Endothelial cell of umbilical vein (primary cell): ENCODE results near the gene CDK15. TPM values are rescaled to one million over a fixed set of nuclear protein-coding genes. Genes with fewer than 3 reads are reported as not detected.

ENCODE experiments used
- BruUV-seq: library from RNA; stranded (reverse); fragments of 400-500 nt; replicated peaks from 2 replicates; lab custom pipeline; 2021; lab: Mats Ljungman, UMichigan
- CTCF ChIA-PET: fragments of 300-600, 350-600 bp; sonication (Branson Sonifier 250); formaldehyde crosslinking; loops from one replicate; lab custom pipeline; 2021; ENCODE audit warnings: antibody characterized with exemption, inconsistent platforms; lab: Charles Lee
- POLR2A ChIA-PET: fragments of 300-600, 350-600 bp; sonication (Branson Sonifier 250); formaldehyde crosslinking; loops from one replicate; lab custom pipeline; 2021; ENCODE audit warnings: antibody characterized with exemption, inconsistent platforms; lab: Charles Lee
- DNase-seq: peaks from one replicate; pipeline ENCODE4 v3.0.0-alpha.2; 2011; ENCODE audit warnings: low read depth, low spot score
- FAIRE-seq: peaks from 2 replicates; lab custom pipeline; 2011; peaks lifted over from hg19 to GRCh38; lab: Jason Lieb, UNC
- H2AFZ ChIP-seq: 2 replicates; pipeline ENCODE4 v1.6.0; 2012; ENCODE audit warnings: low read depth, low read length, control low read depth, inconsistent platforms
- H3K27ac ChIP-seq: 2 replicates; pipeline ENCODE4 v1.5.1; 2011; ENCODE audit warnings: low read depth, mild to moderate bottlenecking, control low read depth, low read length, moderate library complexity; ENCODE audit not compliant: insufficient read depth
- H3K27me3 ChIP-seq, 2 experiments: 2 replicates each; pipeline versions ENCODE4 v1.6.0 to v1.6.1; 2011; ENCODE audit warnings: low read length in 2 of 2, mixed read lengths in 1 of 2; ENCODE audit not compliant: control insufficient read depth in 2 of 2, insufficient read depth in 2 of 2
- H3K36me3 ChIP-seq, 2 experiments: 2 replicates in 1 of 2; 3 replicates in 1 of 2; pipeline ENCODE4 v1.5.1; 2011; ENCODE audit warnings: low read length in 2 of 2, mild to moderate bottlenecking in 1 of 2, moderate library complexity in 1 of 2; ENCODE audit not compliant: control insufficient read depth in 2 of 2, insufficient read depth in 2 of 2; ENCODE audit errors: extremely low read depth in 1 of 2
- H3K4me1 ChIP-seq: 3 replicates; pipeline ENCODE4 v1.5.1; 2011; ENCODE audit warnings: mild to moderate bottlenecking, low read length; ENCODE audit not compliant: control insufficient read depth, insufficient read depth; ENCODE audit errors: extremely low read depth
- H3K4me2 ChIP-seq: 2 replicates; pipeline ENCODE4 v1.6.1; 2011; ENCODE audit warnings: low read length, control low read depth, mixed read lengths; ENCODE audit not compliant: insufficient read depth
- H3K4me3 ChIP-seq, 3 experiments: fragments of 200-600 bp in 1 of 3; sonication (generic), shearing (Covaris generic) in 1 of 3; replicated peaks in 1 of 3; 2 replicates each; pipeline ENCODE4 v1.5.1; 2011 to 2016; ENCODE audit warnings: control low read depth in 3 of 3, low read length in 3 of 3, mild to moderate bottlenecking in 2 of 3, inconsistent platforms in 1 of 3, low read depth in 1 of 3, moderate library complexity in 1 of 3; ENCODE audit not compliant: insufficient read depth in 1 of 3
- H3K79me2 ChIP-seq: 2 replicates; pipeline ENCODE4 v1.6.0; 2012; ENCODE audit warnings: low read length, inconsistent platforms; ENCODE audit not compliant: control insufficient read depth, insufficient read depth
- H3K9ac ChIP-seq: replicated peaks from 2 replicates; pipeline ENCODE3; 2011; ENCODE audit warnings: low read length, control low read depth; ENCODE audit not compliant: insufficient read depth; ENCODE audit errors: extremely low read depth
- H3K9me1 ChIP-seq: replicated peaks from 3 replicates; pipeline ENCODE4 v1.6.0; 2011; ENCODE audit warnings: mild to moderate bottlenecking, low read length; ENCODE audit not compliant: control insufficient read depth, insufficient read depth; ENCODE audit errors: extremely low read depth
- H3K9me3 ChIP-seq: replicated peaks from 2 replicates; pipeline ENCODE4 v1.5.1; 2012; ENCODE audit warnings: low read length, inconsistent platforms; ENCODE audit not compliant: control insufficient read depth, insufficient read depth
- H4K20me1 ChIP-seq: replicated peaks from 2 replicates; pipeline ENCODE3; 2011; ENCODE audit warnings: mild to moderate bottlenecking, low read length; ENCODE audit not compliant: control insufficient read depth, insufficient read depth; ENCODE audit errors: extremely low read depth
- CTCF ChIP-seq, 2 donors: IDR thresholded peaks; 1 replicate in 1 of 2; 2 replicates in 1 of 2; pipeline ENCODE4 v1.5.1; 2011; ENCODE audit warnings: low read length in 2 of 2, mild to moderate bottlenecking in 2 of 2, moderate library complexity in 2 of 2, control low read depth in 1 of 2, inconsistent platforms in 1 of 2, low read depth in 1 of 2; ENCODE audit not compliant: insufficient read depth in 1 of 2; ENCODE audit errors: extremely low read depth in 1 of 2
- EZH2 ChIP-seq: IDR thresholded peaks from 2 replicates; pipeline ENCODE4 v1.6.1; 2012; ENCODE audit warnings: borderline replicate concordance, low read depth, mild to moderate bottlenecking, moderate library complexity, low read length, inconsistent platforms; ENCODE audit not compliant: severe bottlenecking
- FOS ChIP-seq: IDR thresholded peaks from 2 replicates; pipeline ENCODE4 v1.6.1; 2011; ENCODE audit warnings: mild to moderate bottlenecking, low read length, moderate library complexity, borderline replicate concordance; ENCODE audit not compliant: insufficient read depth
- GATA2 ChIP-seq: IDR thresholded peaks from 2 replicates; pipeline ENCODE4 v1.7.0; 2011; ENCODE audit warnings: low read depth, mild to moderate bottlenecking, moderate library complexity, mixed read lengths, low read length; ENCODE audit not compliant: insufficient read length, insufficient read depth
- JUN ChIP-seq: IDR thresholded peaks from 2 replicates; pipeline ENCODE4 v1.6.1; 2011; ENCODE audit warnings: borderline replicate concordance, low read depth; ENCODE audit not compliant: insufficient read length, insufficient read depth
- MAX ChIP-seq: IDR thresholded peaks from 2 replicates; pipeline ENCODE4 v1.6.1; 2011; ENCODE audit not compliant: insufficient read depth, insufficient read length
- MYC ChIP-seq: IDR thresholded peaks from one replicate; pipeline ENCODE4 v1.6.1; 2011; ENCODE audit warnings: mild to moderate bottlenecking, low read depth, low read length
- POLR2A ChIP-seq: IDR thresholded peaks from 2 replicates; pipeline ENCODE4 v1.6.1; 2012; ENCODE audit warnings: low read depth, mild to moderate bottlenecking, control low read depth, low read length
- POLR2AphosphoS5 ChIP-seq: IDR thresholded peaks from 2 replicates; pipeline ENCODE4 v1.6.1; 2012; ENCODE audit warnings: low read depth, mild to moderate bottlenecking, control low read depth, low read length, moderate library complexity; ENCODE audit not compliant: insufficient read depth
- dilution Hi-C: fragments of 300-500 bp; cut with MboI; formaldehyde crosslinking; loops from one replicate; pipeline ENCODE4 v1.15.0; 2019; ENCODE audit warnings: low sequenced_read_pairs; ENCODE audit not compliant: extremely low pct_ligation_motif_present
- intact Hi-C: fragments of 100-400 bp; cut with micrococcal nuclease; formaldehyde crosslinking; loops from one replicate; pipeline ENCODE4 v1.10.0; 2022
- polyA plus RNA-seq, 4 experiments: library from polyadenylated mRNA; depleted of rRNA in 3 of 4; stranded (reverse) in 3 of 4; unstranded in 1 of 4; fragments of >200 nt; gene quantifications; 2 replicates each; pipeline versions ENCODE4 v1.2.1 to v1.2.3, GENCODE V29; 2011 to 2012; ENCODE audit warnings: missing spikeins in 1 of 4
- total RNA-seq: library from RNA; stranded (reverse); gene quantifications from 2 replicates; pipeline ENCODE4 v1.2.3, GENCODE V29; 2021

The CDK15 gene
- total and polyA plus RNA-seq, 2 donors (not counting 3 experiments of a cell fraction or from before 2014, with no cell fraction given) = not detected

GRCh38 chr2:201790989-201791388 is 15.3 kb upstream of the CDK15 start:
- Histone ChIP-seq H2AFZ (no peak overlapping the region), H3K27me3 (peaks cover 2% of the 10 kb centered on the region in 2 experiments), H3K27ac (no peak overlapping the region), H3K9me3 (no peaks in the 10 kb centered on the region), H4K20me1 (no peaks in the 10 kb centered on the region), H3K4me3 (no peak overlapping the region), H3K4me1 (no peaks in the 10 kb centered on the region), H3K9me1 (no peaks in the 10 kb centered on the region), H3K4me2 (no peak overlapping the region), H3K79me2 (no peaks in the 10 kb centered on the region), H3K36me3 (no peaks in the 10 kb centered on the region), H3K9ac (no peak overlapping the region)
- ChIA-PET CTCF (no interaction called here), POLR2A (no interaction called here)
- intact Hi-C loops (loop anchor here (10.0 kb wide), 1 partner anchor 244 kb away; the partner anchor contains the start of gene FZD7), dilution Hi-C loops (no loop called here)
- DNase-seq (no peak), FAIRE-seq (no peak)
- no peak for TF ChIP-seq JUN
- no peak for TF ChIP-seq GATA2
- TF ChIP-seq POLR2AphosphoS5 = no peak
- no peak for TF ChIP-seq MAX
- TF ChIP-seq POLR2A = no peak
- TF ChIP-seq MYC = no peak
- TF ChIP-seq EZH2 = no peak
- TF ChIP-seq FOS = no peak
- TF ChIP-seq CTCF (IDR thresholded peaks at IDR 0.05; ENCODE audit: extremely low read depth in 1 of 2, insufficient read depth in 1 of 2, low read depth in 1 of 2, low read length in 2 of 2) = no peak
- no TSS peak for BruUV-seq
